Liver (tissue), 3 donors: ENCODE data around the gene WDR1.

Experiments used
- FOXA1 ChIP-seq: IDR thresholded peaks from 2 replicates; pipeline ENCODE4 v1.6.1; 2016; ENCODE audit warnings: antibody characterized with exemption
- GABPA ChIP-seq, 2 donors: IDR thresholded peaks in 1 of 2; conservative IDR thresholded peaks in 1 of 2; 2 replicates each; pipeline ENCODE4 v1.6.1; 2016; ENCODE audit warnings: antibody characterized with exemption in 2 of 2, mild to moderate bottlenecking in 1 of 2, moderate library complexity in 1 of 2
- JUND ChIP-seq, 2 donors: IDR thresholded peaks; 2 replicates each; pipeline ENCODE4 v1.6.1; 2016; ENCODE audit warnings: antibody characterized with exemption in 2 of 2
- RAD21 ChIP-seq, 2 donors: IDR thresholded peaks; 2 replicates each; pipeline ENCODE4 v1.6.1; 2016; ENCODE audit warnings: antibody characterized with exemption in 2 of 2, mild to moderate bottlenecking in 2 of 2
- RXRA ChIP-seq, 2 donors: IDR thresholded peaks; 2 replicates each; pipeline ENCODE4 v1.6.1; 2017 to 2018; ENCODE audit warnings: antibody characterized with exemption in 2 of 2, mild to moderate bottlenecking in 1 of 2
- SP1 ChIP-seq: IDR thresholded peaks from 2 replicates; pipeline ENCODE4 v1.6.1; 2018; ENCODE audit warnings: antibody characterized with exemption, mild to moderate bottlenecking
- YY1 ChIP-seq: IDR thresholded peaks from 2 replicates; pipeline ENCODE4 v1.6.1; 2016; ENCODE audit warnings: antibody characterized with exemption, mild to moderate bottlenecking
- TF ChIP-seq, protein P1 (sequence below): fragments of 150-350 bp; IDR thresholded peaks from 2 replicates; pipeline ENCODE4 v1.5.1; 2017; ENCODE audit warnings: improper control_type of control experiment, low read depth, low read length; ENCODE audit not compliant: missing input control
- TF ChIP-seq, protein P2 (sequence below): IDR thresholded peaks from 2 replicates; pipeline ENCODE4 v1.6.1; 2016; ENCODE audit warnings: antibody characterized with exemption
- TF ChIP-seq, protein P3 (sequence below): IDR thresholded peaks from 2 replicates; pipeline ENCODE4 v1.6.1; 2016; ENCODE audit warnings: antibody characterized with exemption
- donor health status: healthy.
- donor health status: healthy.

DNA sequence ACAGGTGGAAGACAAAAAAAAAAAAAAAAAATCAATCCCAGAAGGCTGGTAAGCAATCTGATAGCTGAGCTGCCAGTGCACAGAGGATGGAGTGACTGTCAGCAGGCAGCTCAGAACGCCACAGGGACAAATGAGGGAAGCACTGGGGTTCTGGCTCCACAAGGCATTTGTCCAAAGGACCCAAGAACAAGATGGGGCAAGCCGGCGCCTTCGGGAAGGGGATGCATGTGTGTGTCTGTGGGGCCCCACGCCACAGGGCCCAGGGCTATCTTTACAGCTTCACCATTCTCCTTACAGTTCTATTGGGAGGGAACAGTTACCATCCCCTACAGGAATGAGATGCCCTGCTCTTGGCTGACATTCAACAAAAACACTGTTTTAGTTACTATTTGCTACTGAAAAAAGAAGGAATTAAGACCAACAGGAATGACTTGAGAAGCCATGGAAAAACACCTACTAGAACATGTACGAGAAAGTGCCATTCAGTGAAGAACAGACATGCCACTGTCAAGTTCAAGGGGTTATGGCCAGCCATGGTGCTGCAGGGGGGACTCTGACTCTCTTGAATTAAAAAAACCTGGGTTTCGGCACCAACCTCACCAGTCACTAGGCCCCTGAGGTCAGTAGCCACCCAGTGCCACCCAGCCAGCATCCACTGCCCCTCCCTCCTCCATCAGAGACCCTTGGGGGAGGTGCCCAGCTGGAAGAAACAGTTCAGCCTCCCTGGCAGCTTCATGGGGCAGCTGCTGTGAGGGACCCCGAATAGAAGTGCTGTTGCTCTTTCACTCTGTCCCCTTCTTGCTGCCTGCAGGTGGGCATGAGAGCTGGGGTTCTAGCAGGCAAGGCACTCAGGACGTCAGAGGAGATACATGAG lies 18.5 kb downstream of the WDR1 start:
- TF ChIP-seq, protein P1, sequence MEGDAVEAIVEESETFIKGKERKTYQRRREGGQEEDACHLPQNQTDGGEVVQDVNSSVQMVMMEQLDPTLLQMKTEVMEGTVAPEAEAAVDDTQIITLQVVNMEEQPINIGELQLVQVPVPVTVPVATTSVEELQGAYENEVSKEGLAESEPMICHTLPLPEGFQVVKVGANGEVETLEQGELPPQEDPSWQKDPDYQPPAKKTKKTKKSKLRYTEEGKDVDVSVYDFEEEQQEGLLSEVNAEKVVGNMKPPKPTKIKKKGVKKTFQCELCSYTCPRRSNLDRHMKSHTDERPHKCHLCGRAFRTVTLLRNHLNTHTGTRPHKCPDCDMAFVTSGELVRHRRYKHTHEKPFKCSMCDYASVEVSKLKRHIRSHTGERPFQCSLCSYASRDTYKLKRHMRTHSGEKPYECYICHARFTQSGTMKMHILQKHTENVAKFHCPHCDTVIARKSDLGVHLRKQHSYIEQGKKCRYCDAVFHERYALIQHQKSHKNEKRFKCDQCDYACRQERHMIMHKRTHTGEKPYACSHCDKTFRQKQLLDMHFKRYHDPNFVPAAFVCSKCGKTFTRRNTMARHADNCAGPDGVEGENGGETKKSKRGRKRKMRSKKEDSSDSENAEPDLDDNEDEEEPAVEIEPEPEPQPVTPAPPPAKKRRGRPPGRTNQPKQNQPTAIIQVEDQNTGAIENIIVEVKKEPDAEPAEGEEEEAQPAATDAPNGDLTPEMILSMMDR = no peak
- TF ChIP-seq FOXA1 (no peak), YY1 (no peak), RXRA (IDR thresholded peaks at IDR 0.05) (no peak), JUND (IDR thresholded peaks at IDR 0.05) (no peak), SP1 (no peak), RAD21 (IDR thresholded peaks at IDR 0.05) (no peak), GABPA (IDR thresholded peaks at IDR 0.05 in 1 of 2, conservative IDR thresholded peaks at IDR 0.05 in 1 of 2) (no peak)
- TF ChIP-seq, protein P2, sequence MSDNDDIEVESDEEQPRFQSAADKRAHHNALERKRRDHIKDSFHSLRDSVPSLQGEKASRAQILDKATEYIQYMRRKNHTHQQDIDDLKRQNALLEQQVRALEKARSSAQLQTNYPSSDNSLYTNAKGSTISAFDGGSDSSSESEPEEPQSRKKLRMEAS = no peak
- TF ChIP-seq, protein P3, sequence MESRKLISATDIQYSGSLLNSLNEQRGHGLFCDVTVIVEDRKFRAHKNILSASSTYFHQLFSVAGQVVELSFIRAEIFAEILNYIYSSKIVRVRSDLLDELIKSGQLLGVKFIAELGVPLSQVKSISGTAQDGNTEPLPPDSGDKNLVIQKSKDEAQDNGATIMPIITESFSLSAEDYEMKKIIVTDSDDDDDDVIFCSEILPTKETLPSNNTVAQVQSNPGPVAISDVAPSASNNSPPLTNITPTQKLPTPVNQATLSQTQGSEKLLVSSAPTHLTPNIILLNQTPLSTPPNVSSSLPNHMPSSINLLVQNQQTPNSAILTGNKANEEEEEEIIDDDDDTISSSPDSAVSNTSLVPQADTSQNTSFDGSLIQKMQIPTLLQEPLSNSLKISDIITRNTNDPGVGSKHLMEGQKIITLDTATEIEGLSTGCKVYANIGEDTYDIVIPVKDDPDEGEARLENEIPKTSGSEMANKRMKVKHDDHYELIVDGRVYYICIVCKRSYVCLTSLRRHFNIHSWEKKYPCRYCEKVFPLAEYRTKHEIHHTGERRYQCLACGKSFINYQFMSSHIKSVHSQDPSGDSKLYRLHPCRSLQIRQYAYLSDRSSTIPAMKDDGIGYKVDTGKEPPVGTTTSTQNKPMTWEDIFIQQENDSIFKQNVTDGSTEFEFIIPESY = no peak
